ENCODE measurements around the gene ELK4. TPM values are rescaled to one million over a fixed set of nuclear protein-coding genes. Genes with fewer than 3 reads are reported as not detected.

The ELK4 gene
- total and polyA plus RNA-seq, 2 of the 13 experiments (the other 11 are each of a cell fraction or from before 2014, with no cell fraction given): 8.3 to 13.1 TPM

GRCh38 chr1:205676002-205676401, 44.2 kb upstream of the ELK4 start (continued):
- TF ChIP-seq KAT2B (IDR thresholded peaks at IDR 0.05; ENCODE audit: borderline replicate concordance, low read depth, low read length) (no peak), REST (IDR thresholded peaks at IDR 0.05; ENCODE audit: borderline replicate concordance in 1 of 2, low read depth in 1 of 2, low read length in 2 of 2) (peak in 1 of 2 experiments; percentile 60; a peak in 1 of 4 replicates), ZNF552 (CRISPR knock-in tag; IDR thresholded peaks at IDR 0.05; ENCODE audit: borderline replicate concordance) (peak; percentile 83; the same call in 1 of the 2 replicates), NFE2 (CRISPR knock-in tag; IDR thresholded peaks at IDR 0.05) (no peak), POLR2A (IDR thresholded peaks at IDR 0.05; ENCODE audit: insufficient read depth in 1 of 2, low read depth in 2 of 2, low read length in 2 of 2) (peak in 1 of 2 experiments; percentile 13; a peak in 1 of 4 replicates), ZSCAN25 (CRISPR knock-in tag; IDR thresholded peaks at IDR 0.05) (no peak), SOX5 (CRISPR knock-in tag; IDR thresholded peaks at IDR 0.05; ENCODE audit: borderline replicate concordance) (peak; percentile 14; the same call in 1 of the 2 replicates), ZNF414 (CRISPR knock-in tag; IDR thresholded peaks at IDR 0.05) (no peak), PREB (CRISPR knock-in tag; IDR thresholded peaks at IDR 0.05) (no peak), PAXIP1 (CRISPR knock-in tag; conservative IDR thresholded peaks at IDR 0.05) (peak; percentile 94), SP5 (CRISPR knock-in tag; IDR thresholded peaks at IDR 0.05; ENCODE audit: borderline replicate concordance, low read depth) (peak; percentile 11; the same call in 1 of the 2 replicates), ZNF503 (CRISPR knock-in tag; IDR thresholded peaks at IDR 0.05) (0 out of 2 replicates have a peak, but pooled peaks have one; percentile 44), TEAD3 (CRISPR knock-in tag; optimal IDR thresholded peaks at IDR 0.05; ENCODE audit: borderline replicate concordance) (peak; percentile 50), ZNF263 (CRISPR knock-in tag; IDR thresholded peaks at IDR 0.05) (peak; percentile 87), TRAFD1 (CRISPR knock-in tag; IDR thresholded peaks at IDR 0.05; ENCODE audit: borderline replicate concordance) (no peak), MEIS1 (CRISPR knock-in tag; IDR thresholded peaks at IDR 0.05; ENCODE audit: borderline replicate concordance) (no peak), RFXAP (CRISPR knock-in tag; IDR thresholded peaks at IDR 0.05; ENCODE audit: borderline replicate concordance) (0 out of 2 replicates have a peak, but pooled peaks have one; percentile 68)
